Measurements from ENCODE around the gene CALML3.

- TF ChIP-seq, protein P1, sequence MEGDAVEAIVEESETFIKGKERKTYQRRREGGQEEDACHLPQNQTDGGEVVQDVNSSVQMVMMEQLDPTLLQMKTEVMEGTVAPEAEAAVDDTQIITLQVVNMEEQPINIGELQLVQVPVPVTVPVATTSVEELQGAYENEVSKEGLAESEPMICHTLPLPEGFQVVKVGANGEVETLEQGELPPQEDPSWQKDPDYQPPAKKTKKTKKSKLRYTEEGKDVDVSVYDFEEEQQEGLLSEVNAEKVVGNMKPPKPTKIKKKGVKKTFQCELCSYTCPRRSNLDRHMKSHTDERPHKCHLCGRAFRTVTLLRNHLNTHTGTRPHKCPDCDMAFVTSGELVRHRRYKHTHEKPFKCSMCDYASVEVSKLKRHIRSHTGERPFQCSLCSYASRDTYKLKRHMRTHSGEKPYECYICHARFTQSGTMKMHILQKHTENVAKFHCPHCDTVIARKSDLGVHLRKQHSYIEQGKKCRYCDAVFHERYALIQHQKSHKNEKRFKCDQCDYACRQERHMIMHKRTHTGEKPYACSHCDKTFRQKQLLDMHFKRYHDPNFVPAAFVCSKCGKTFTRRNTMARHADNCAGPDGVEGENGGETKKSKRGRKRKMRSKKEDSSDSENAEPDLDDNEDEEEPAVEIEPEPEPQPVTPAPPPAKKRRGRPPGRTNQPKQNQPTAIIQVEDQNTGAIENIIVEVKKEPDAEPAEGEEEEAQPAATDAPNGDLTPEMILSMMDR (IDR thresholded peaks at IDR 0.05) = no peak
- TF ChIP-seq EZH2 (IDR thresholded peaks at IDR 0.05; ENCODE audit: borderline replicate concordance, insufficient read depth, low read depth, low read length, poor library complexity, severe bottlenecking) = no peak
These were observed 8.5 kb downstream of the CALML3 start for GRCh38 chr10:5533098-5533731.

Data from B cell (primary cell).